Thyroid gland (tissue), 4 donors: ENCODE measurements around the gene MTAP. TPM values are rescaled to one million over a fixed set of nuclear protein-coding genes. Genes with fewer than 3 reads are reported as not detected.

Source experiments
- DNase-seq, 2 donors: peaks; one replicate each; pipeline ENCODE4 v3.0.0-alpha.2; 2019
- H3K27ac ChIP-seq, 3 donors: fragments of 200-600 bp; sonication (generic); 1 replicate in 2 of 3; 2 replicates in 1 of 3; pipeline ENCODE4 v1.5.1; 2016 to 2019; ENCODE audit warnings: mild to moderate bottlenecking in 1 of 3, moderate library complexity in 1 of 3
- H3K27me3 ChIP-seq: fragments of 200-600 bp; sonication (generic); one replicate; pipeline ENCODE4 v1.5.1; 2019
- H3K36me3 ChIP-seq, 2 donors: fragments of 200-600 bp; sonication (generic); one replicate each; pipeline ENCODE4 v1.5.1; 2016 to 2019
- H3K4me1 ChIP-seq, 2 donors: fragments of 200-600 bp; sonication (generic); one replicate each; pipeline ENCODE4 v1.5.1; 2017 to 2019
- H3K4me3 ChIP-seq, 3 donors: fragments of 200-600 bp; sonication (generic); replicated peaks in 1 of 3; 1 replicate in 2 of 3; 2 replicates in 1 of 3; pipeline ENCODE4 v1.5.1; 2016; ENCODE audit warnings: mild to moderate bottlenecking in 1 of 3
- H3K9me3 ChIP-seq: fragments of 200-600 bp; sonication (generic); one replicate; pipeline ENCODE4 v1.5.1; 2017
- CTCF ChIP-seq, 6 experiments: fragments of 200-600 bp in 3 of 6; fragments of 450-650 bp in 3 of 6; sonication (generic) in 3 of 6; IDR thresholded peaks; one replicate each; pipeline ENCODE4 v1.5.1; 2016 to 2019; ENCODE audit warnings: antibody characterized with exemption in 6 of 6, mild to moderate bottlenecking in 2 of 6, inconsistent platforms in 1 of 6, moderate library complexity in 1 of 6
- POLR2A ChIP-seq, 2 donors: fragments of 450-650 bp; IDR thresholded peaks; one replicate each; pipeline ENCODE4 v1.6.1; 2017; ENCODE audit warnings: antibody characterized with exemption in 2 of 2, mild to moderate bottlenecking in 2 of 2, moderate library complexity in 1 of 2
- whole genome bisulfite sequencing, 2 donors: methylation state at CpG; one replicate each; pipeline ENCODE4 v1.1.5; 2017; 5-methylcytosine and 5-hydroxymethylcytosine counted together
- intact Hi-C: fragments of 100-400 bp; cut with DNase I; formaldehyde crosslinking; loops from one replicate; pipeline ENCODE4 v1.15.1; 2023
- total RNA-seq, 4 donors: library from RNA; depleted of rRNA; stranded (reverse); fragments of >200 nt; gene quantifications; one replicate each; pipeline ENCODE4 v1.2.3, GENCODE V29; 2016

MTAP gene
- total RNA-seq, 4 donors from 2014 or later = 17.1 to 24.2 (median 19.1) TPM

GRCh38 chr9:21762064-21762463 is 40.4 kb upstream of the MTAP start:
- no peaks in the 10 kb centered on the region for H3K4me1 ChIP-seq
- no peak overlapping the region for H3K4me3 ChIP-seq
- H3K27me3 ChIP-seq = no peaks in the 10 kb centered on the region
- H3K27ac ChIP-seq = no peak overlapping the region
- 92 to 93% methylated on average over 3 of the region's 3 CpGs for WGBS, 2 donors
- TF ChIP-seq POLR2A (IDR thresholded peaks at IDR 0.05) (no peak), CTCF (IDR thresholded peaks at IDR 0.05) (no peak)
- no peaks in the 10 kb centered on the region for H3K9me3 ChIP-seq
- intact Hi-C loops = no loop called here
- DNase-seq = no peak
- no peaks in the 10 kb centered on the region for H3K36me3 ChIP-seq

- TF ChIP-seq CTCF (IDR thresholded peaks at IDR 0.05) (no peak), POLR2A (IDR thresholded peaks at IDR 0.05) (no peak)
- H3K4me1 ChIP-seq = no peaks in the 10 kb centered on the region
- H3K27ac ChIP-seq = no peak overlapping the region
- no peaks in the 10 kb centered on the region for H3K36me3 ChIP-seq
- H3K4me3 ChIP-seq = no peak overlapping the region
- H3K27me3 ChIP-seq = no peaks in the 10 kb centered on the region
- WGBS, 2 donors = 59 to 72% methylated on average over 3 of the region's 3 CpGs
- intact Hi-C loops = no loop called here
- H3K9me3 ChIP-seq = no peaks in the 10 kb centered on the region
- no peak for DNase-seq
These were observed 37.6 kb upstream of the MTAP start for GRCh38 chr9:21764846-21765245.

GRCh38 chr9:21766096-21766495 is 36.3 kb upstream of the MTAP start:
- intact Hi-C loops = no loop called here
- WGBS, 2 donors = 49 to 51% methylated on average over 2 of the region's 2 CpGs

GRCh38 chr9:21770871-21771560 is 31.4 kb upstream of the MTAP start:
- intact Hi-C loops = no loop called here
- TF ChIP-seq POLR2A (IDR thresholded peaks at IDR 0.05) (no peak), CTCF (IDR thresholded peaks at IDR 0.05) (no peak)
- H3K27ac ChIP-seq = no peak overlapping the region
- WGBS, 2 donors = 74 to 88% methylated on average over 1 of the region's 1 CpG
- H3K36me3 ChIP-seq = no peaks in the 10 kb centered on the region
- H3K4me3 ChIP-seq = no peak overlapping the region
- no peaks in the 10 kb centered on the region for H3K27me3 ChIP-seq
- DNase-seq = no peak
- no peaks in the 10 kb centered on the region for H3K4me1 ChIP-seq
- no peaks in the 10 kb centered on the region for H3K9me3 ChIP-seq

More at GRCh38 chr9:21766096-21766495, 36.3 kb upstream of the MTAP start:
- Histone ChIP-seq H3K36me3 (no peaks in the 10 kb centered on the region), H3K27me3 (no peaks in the 10 kb centered on the region), H3K27ac (no peak overlapping the region), H3K4me3 (no peak overlapping the region), H3K9me3 (no peaks in the 10 kb centered on the region), H3K4me1 (no peaks in the 10 kb centered on the region)
- no peak for DNase-seq
- no peak for TF ChIP-seq CTCF (IDR thresholded peaks at IDR 0.05)
- no peak for TF ChIP-seq POLR2A (IDR thresholded peaks at IDR 0.05)

- Histone ChIP-seq H3K4me3 (no peak overlapping the region), H3K36me3 (no peaks in the 10 kb centered on the region), H3K4me1 (no peaks in the 10 kb centered on the region), H3K27me3 (no peaks in the 10 kb centered on the region), H3K9me3 (no peaks in the 10 kb centered on the region), H3K27ac (no peak overlapping the region)
- intact Hi-C loops = no loop called here
- no peak for TF ChIP-seq POLR2A (IDR thresholded peaks at IDR 0.05)
- TF ChIP-seq CTCF (IDR thresholded peaks at IDR 0.05) = no peak
- WGBS, 2 donors = 92 to 95% methylated on average over 1 of the region's 1 CpG
- no peak for DNase-seq
These were observed 24.7 kb upstream of the MTAP start for GRCh38 chr9:21777701-21778100.
